SK-N-SH treated with all-trans-retinoic acid at 6 μM for 48 hours (cell line): Measurements from ENCODE around the gene UNC13C.

ENCODE experiments used
- ARNTL ChIP-seq: fragments of 450-650 bp; formaldehyde crosslinking; IDR thresholded peaks from 2 replicates; pipeline ENCODE4 v1.5.0; 2020; ENCODE audit warnings: low read depth, mild to moderate bottlenecking, moderate library complexity, borderline replicate concordance
- ESRRG ChIP-seq: fragments of 250-450 bp; sonication (Bioruptor Pico); IDR thresholded peaks from 2 replicates; pipeline ENCODE4 v1.6.1; 2021; ENCODE audit warnings: mild to moderate bottlenecking
- ISL1 ChIP-seq: fragments of 250-450 bp; sonication (Bioruptor Pico); IDR thresholded peaks from 2 replicates; pipeline ENCODE4 v2.1.2; 2022; ENCODE audit warnings: mild to moderate bottlenecking, moderate library complexity
- PATZ1 ChIP-seq: fragments of 250-450 bp; sonication (Bioruptor Pico); IDR thresholded peaks from 2 replicates; pipeline ENCODE4 v1.8.0; 2020; ENCODE audit warnings: mild to moderate bottlenecking, moderate library complexity, borderline replicate concordance
- PPARA ChIP-seq: fragments of 250-450 bp; sonication (Bioruptor Pico); IDR thresholded peaks from 2 replicates; pipeline ENCODE4 v1.5.0; 2020; ENCODE audit warnings: mild to moderate bottlenecking, borderline replicate concordance
- RARB ChIP-seq: fragments of 250-450 bp; sonication (Bioruptor Pico); IDR thresholded peaks from 2 replicates; pipeline ENCODE4 v1.8.0; 2021; ENCODE audit warnings: mild to moderate bottlenecking, moderate library complexity
- TCF4 ChIP-seq: fragments of 250-450 bp; sonication (Bioruptor Pico); IDR thresholded peaks from 2 replicates; pipeline ENCODE4 v1.8.0; 2021; ENCODE audit warnings: mild to moderate bottlenecking, moderate library complexity, borderline replicate concordance
- ZFP30 ChIP-seq: fragments of 450-650 bp; formaldehyde crosslinking; IDR thresholded peaks from 2 replicates; pipeline ENCODE4 v1.5.0; 2022; ENCODE audit warnings: mild to moderate bottlenecking, moderate library complexity
- ZNF70 ChIP-seq: fragments of 450-650 bp; formaldehyde crosslinking; IDR thresholded peaks from 2 replicates; pipeline ENCODE4 v1.5.0; 2020; ENCODE audit warnings: mild to moderate bottlenecking, moderate library complexity

GRCh38 chr15:54083501-54083900, 105.3 kb downstream of the UNC13C start:
- TF ChIP-seq ZFP30 (CRISPR knock-in tag) = no peak
- TF ChIP-seq ZNF70 (CRISPR knock-in tag) = no peak
- no peak for TF ChIP-seq ISL1 (CRISPR knock-in tag)
- TF ChIP-seq ESRRG (CRISPR knock-in tag) = no peak
- TF ChIP-seq TCF4 = no peak
- TF ChIP-seq RARB (CRISPR knock-in tag) = no peak
- TF ChIP-seq PATZ1 (CRISPR knock-in tag) = no peak
- no peak for TF ChIP-seq PPARA
- TF ChIP-seq ARNTL (CRISPR knock-in tag) = no peak
